ENCODE results near the gene FHIT.
"Not testable (repeated sequence)": the region's sequence is repeated elsewhere in the genome, so short reads cannot be mapped to it uniquely, and the experiment has no call there.

Gene FHIT

GRCh38 chr3:60696428-60697125 is 554.7 kb downstream of the FHIT start:
- DNase-seq, result no peak

DNA sequence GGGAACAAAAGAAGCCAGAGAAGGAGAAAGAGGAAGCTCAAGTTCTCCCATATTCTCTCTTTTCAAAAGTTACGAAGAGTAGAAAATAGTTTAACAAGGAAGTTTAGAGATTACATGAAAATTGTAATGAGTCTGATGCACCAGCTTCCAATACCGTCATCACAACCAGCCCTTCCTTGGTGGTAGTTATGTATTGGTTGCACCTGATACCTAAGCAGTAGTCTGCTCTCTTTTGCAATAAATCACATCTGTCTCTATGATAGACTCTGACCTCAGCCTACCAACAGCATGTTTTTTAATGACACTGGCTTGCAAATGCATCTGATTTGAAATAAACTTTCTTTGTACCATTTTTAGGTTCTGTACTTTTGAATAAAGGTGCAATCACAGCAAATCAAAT is 575.8 kb downstream of the FHIT start:
- no peak for DNase-seq

DNA sequence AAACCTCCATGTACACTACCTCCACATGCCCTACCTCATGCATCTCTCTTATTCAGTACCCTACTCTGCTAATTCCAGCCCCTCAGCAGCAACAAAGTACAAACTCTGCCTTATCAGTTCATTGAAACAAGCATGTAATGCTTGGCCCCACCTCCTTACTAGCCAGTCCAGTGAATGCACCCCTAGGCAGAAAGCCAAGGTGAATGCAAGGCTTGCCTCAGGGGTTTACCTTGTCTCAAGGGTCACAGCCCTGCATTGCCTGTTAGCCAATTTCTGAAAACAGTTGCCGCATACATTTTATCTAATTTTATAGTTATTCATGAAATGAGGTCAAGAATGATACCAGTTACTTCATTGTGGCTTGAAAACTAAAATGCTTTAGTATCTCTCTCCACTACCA is 576.4 kb downstream of the FHIT start:
- no peak for DNase-seq

DNA sequence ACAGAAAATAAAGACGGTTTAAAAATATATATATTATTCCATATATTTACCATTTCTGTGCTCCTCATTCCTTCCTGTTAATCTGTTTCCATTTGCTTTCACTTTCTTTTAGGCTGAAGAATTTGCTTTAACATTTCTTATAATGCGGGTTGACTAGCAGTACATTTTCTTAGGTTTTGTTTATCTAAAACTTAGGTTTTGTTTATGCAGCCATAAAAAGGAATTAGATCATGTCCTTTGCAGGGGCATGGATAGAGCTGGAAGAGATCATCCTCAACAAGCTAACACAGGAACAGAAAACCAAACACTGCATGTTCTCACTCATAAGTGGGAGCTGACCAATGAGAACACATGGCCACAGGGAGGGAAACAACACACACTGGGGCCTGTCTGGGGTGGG is 578.1 kb downstream of the FHIT start:
- no peak for DNase-seq

DNA sequence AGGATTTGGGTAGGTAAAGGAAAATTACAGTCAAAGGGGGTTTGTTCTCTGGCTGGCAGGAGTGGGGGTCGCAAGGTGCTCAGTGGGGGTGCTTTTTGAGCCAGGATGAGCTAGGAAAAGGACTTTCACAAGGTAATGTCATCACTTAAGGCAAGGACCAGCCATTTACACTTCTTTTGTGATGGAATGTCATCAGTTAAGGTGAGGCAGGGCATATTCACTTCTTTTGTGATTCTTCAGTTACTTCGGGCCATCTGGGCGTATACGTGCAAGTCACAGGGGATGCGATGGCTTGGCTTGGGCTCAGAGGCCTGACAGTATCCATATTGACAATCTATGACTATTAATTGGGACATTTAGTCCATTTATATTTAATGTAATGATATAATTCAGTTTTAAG is 578.9 kb downstream of the FHIT start:
- not testable (repeated sequence) for DNase-seq

DNA sequence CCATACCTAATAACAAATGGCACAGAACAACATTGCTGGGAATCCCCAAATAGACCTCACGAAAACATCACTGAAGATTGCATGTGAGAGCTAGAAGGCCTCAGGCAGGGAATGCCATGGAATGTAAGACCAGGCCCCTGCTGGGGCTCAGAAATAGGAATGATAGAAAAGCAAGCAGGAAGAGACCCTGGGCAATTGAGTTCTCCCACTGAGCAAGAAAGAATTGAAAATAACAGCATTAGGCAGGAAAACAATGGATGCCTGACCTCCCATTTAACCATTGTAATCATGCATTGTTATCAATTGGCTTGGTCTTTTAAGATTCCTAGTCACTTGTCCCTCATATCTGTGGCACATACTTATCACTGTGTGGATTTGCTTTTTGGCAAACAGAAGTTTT is 581.6 kb downstream of the FHIT start:
- DNase-seq, result no peak

- DNase-seq, result no peak
These were observed 591.2 kb downstream of the FHIT start for GRCh38 chr3:60660026-60660425.

GRCh38 chr3:60659098-60659497 is 592.2 kb downstream of the FHIT start:
- no peak for DNase-seq

DNA sequence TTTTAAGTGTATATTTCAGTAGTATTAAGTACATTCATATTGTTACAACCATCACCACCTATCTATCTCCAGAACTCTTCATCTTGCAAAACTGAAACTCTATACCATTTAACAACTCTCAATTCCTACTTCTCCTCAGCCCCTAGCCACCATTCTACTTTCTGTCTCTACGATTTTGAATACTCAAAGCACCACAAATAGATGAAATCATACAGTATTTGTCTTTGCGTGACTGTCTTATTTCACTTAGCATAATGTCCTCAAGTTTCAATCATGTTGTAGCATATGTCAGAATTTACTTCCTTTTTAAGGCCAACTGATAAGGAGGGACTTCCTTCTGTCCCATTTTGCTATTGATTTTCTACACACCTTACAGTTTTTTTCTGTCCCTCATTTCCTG is 593.3 kb downstream of the FHIT start:
- no peak for DNase-seq

DNA sequence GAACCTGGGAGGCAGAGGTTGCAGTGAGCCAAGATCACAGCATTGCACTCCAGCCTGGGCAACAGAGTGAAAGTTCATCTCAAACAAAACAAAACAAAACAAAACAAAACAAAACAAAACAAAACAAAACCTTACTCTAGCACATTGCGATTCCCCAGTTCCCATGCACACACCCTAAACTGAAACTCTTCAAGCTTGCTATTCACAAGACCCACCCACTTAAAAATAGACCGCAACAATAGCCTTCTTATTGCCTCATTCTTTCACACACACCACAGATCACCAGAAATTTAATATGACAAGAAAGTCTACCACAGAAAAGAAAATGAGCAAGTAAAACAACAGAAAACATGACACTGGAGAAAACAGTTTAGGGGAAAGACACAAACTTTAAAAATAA is 598.4 kb downstream of the FHIT start:
- no peak for DNase-seq

DNA sequence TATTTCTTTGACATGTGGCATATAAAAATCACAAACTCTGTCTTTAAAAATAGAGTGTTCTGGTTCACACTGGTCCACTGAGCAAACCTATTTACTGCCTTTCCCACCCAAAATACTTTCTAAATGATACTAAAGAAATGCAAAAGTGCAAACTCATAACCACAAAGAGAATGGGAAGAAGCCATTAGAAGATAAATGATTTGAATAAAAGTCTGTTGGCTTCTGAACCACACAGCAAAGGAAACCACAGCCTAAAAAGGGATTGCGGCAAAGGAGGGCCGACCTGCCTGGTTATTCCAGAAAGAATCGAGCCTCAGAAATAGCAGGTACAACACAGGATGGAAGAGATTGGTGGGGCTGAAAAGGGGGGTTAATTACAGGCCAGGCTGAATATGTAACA is 599.5 kb downstream of the FHIT start:
- DNase-seq, result no peak

DNA sequence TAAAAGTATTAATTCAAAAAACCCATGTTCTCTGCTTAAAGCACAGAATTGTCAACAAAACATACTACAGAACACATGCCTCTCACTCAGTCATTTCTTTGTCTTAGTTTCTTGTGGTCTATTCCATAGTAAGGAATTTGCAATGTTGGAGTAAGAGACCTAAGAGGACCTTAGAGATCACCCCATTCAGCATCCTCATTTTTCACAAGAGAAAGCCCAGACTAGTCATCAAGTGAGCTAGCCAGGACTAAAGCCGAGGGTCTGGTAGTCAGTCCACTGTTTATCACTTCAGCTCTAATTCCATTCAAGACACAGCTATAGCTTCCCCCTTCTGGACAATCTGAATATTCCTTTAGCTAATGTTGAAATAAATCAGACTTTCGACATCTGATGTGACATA is 601.1 kb downstream of the FHIT start:
- peak in 1 of 2 experiments; percentile 15 for DNase-seq

DNA sequence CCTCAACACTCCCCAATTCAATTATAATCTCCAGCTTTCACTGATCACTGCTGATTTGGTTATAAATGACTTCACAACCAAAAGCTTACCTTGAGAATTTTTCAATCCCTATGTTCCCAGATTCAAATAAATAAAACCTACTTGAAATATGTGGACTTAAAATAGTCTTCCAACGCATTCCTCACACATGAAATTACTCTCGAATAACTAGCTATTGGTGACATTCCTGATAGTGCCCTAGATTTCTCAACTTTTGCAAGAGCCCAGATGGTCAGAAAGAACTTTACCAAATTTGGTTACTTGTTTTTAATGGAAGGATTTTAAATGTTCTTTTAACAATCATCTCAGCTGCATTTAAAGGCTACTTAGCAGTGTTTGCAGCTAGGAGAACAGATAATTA is 605.5 kb downstream of the FHIT start:
- DNase-seq, result no peak

DNA sequence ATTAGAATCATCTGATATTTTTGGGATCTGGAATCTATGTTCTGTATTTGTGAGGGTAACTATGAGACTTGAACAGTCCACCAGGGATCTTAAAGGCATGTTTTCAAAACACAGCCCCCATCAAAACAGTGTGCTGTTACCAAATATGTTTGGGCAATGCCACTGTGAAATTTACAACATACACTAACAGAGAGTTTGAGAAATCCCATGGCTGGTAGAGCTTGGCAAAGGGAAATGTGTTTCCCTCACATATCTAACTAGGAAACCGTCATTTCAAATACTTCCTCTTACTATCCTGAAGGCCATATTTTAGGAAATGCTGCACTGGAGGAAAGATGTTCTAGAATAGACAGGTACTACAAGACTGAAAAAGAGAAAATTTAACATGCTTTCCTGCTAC is 607.4 kb downstream of the FHIT start:
- no peak for DNase-seq

DNA sequence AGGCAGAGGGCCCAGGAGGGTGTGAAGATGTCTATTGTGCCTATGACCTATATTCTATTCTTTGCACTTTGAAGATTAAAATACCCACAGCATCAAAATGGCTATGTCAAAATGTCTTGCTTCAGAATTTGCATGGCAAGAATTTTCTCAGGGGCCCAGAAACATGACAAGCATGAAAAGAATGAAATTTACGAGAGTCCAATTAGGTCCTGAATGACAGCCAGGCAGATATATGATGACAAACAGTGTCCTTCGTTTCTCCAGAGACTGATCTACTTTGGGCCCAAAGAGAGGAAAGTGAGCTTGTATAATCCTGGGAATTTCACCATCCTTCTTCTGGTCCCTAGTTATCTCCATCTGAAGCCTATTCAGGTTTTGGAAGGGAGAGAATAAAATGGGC is 609.9 kb downstream of the FHIT start:
- no peak for DNase-seq

DNA sequence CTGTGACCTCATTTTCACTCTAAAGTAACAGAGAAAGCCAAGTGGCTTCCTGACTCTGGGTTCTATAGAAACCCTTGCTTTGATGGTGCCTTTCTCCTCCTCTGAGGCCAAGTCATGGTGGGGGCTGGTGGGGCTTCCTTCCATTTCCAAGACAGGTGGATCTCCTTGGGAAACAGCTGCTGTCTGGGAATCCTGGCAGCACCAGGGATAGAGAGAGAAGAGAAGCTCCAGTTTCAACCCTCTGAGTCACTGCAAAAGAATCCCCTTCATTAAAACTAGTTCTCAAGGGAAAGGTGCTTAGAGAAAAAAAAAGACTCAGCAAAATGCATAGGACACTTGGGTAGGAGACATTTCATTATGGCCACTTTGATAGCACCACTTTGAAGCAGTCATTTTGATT is 614.4 kb downstream of the FHIT start:
- DNase-seq, result peak in 1 of 2 experiments; percentile 9

DNA sequence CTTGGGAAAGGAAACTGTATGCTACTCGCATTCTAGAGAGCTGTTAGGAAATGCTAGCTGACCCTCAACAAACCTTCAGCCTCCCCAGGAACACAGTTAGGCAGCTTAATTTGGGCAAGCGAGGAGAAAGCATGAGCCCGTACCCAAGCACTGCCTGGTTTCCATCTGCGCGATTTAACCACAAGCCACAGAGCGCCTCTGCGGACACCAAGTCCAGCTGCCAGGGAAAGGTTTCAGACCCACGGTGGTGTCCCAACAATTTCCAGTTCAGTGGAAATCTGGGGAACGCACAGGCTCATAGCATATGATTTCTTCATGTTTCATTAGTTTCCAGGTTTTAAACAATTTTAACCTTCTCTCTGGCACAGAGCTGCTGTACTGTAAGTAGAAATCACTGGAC is 617.6 kb downstream of the FHIT start:
- DNase-seq, result no peak

DNA sequence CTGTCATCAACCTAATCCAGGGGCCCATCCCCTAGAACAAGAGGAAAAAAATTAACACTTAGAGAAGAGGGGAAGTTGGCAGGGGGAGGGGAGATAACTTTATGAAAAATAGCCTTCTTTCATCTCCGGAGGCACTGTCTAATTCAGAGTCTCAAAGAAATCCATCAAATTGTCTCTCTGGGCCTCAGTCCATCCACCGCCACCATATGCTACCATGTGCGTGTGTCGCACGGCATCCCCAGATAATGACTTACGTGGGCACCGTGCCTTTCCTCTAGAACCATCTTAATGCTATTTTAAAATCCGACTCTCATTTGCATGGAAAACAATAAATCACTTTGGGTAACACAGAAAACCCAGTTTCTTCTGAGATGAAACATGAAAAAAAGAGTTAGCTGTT is 619.7 kb downstream of the FHIT start:
- DNase-seq, result no peak

DNA sequence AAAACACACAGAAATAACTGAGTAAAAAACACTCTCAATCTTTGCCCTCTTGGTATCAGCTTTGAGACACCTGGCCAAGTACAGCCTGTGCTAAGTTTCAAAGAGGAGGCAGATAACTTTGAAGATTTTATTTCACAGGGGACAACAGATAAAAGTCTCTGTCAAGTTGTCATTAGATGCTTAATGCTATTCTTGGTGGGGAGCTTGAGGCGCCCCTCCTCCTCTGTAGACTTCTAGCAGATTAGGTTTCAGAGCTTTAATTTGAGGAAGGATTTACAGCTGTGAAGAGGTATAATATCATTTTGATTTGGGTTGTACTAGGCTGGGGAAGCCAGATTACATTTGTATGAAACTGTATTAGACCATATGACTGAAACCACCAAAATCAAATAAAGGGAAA is 620.3 kb downstream of the FHIT start:
- peak in 1 of 2 experiments; percentile 57 for DNase-seq

DNA sequence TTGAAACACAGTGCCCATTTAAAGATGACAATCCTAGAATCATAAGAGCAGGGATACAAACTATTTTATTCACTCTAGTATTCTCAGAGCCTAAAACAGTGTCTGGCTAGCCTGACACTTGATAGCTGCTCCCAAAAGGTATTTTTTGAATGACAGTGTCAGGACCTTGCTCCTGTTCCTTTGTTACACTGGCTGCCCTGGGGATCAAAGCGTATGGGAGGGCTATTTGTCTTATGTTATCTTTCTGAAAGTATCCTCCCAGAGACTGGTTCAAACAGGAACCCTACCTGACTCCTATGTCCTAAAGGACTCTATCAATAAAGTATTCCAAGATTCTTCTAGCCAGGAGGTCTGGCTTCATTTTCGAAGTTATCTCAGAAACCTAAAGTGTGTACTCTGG is 621.4 kb downstream of the FHIT start:
- no peak for DNase-seq

- no peak for DNase-seq
These were observed 628.9 kb downstream of the FHIT start for GRCh38 chr3:60622349-60622748.

DNA sequence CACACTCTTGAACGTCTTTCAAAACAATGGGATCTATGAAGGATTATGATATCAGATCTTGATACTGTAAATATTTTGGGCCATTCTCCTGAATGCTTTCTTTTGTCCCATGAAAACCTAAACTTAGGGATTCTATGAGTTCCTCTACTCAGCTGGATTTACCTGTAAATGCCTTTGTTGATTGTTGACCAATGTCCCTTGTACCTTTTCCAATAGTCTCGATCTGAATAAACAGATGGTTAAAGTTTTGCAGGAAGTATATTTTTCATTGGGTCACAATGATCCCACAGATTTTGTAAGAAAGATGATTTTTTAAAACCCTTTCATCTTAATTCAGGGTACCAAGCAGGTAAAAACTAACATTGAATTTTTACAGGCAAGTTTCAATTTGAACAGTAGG is 634.1 kb downstream of the FHIT start:
- DNase-seq, result no peak

DNA sequence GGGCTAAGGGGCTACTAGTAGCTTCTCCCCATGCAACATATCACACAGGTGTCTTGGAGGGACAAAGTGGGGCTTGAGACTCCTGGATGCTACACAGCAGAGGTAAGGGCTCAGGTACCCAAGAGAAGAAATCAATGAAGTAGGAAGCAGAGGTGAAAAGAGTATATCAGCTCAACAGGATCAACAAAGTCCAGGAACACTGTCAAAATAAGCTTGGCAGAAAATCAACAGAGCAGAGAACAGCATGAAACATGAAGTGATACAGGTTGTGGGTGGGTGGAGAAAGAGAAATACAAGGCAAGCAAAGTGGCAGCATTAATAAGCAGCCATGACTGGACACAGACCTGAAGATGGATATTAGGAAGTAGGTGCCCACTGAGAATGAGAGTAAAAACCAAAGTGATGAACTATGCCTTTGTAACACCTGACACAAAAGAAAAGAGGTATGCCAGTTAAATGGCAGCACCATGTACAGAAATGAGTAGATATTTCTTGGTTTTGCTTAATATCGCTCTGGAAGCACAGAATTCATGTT is 637.4 kb downstream of the FHIT start:
- DNase-seq, result no peak

DNA sequence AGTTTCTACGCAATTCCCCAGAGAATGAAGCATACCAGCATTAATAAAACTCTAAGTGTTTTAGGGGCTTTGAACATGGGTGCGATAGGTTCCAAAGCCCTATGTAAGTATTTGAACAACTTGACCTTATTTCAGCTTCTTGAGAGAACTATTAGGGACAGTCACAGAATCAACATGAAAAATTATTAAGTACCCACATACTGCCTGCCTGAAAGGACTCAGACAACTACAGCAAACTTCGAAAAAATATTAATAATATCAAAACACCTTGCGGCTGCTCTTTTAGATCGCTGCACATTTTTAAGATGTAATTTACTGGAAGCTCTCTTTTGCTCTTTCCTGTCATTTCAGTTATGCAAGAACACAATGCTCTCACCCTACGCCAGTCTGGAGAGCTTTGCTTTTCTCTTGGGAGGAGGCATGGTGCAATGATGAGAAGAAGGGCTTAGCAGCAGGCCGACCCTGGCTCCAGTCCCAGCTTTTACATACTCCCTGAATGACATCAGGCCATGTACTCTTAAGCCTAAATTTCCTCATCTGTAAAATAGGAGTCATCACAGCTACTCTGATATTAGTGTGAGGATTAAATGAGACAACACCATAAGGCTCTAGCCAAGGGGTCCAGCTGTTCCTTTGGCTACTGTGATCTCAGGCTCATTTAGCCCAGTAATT is 640.7 kb downstream of the FHIT start:
- peak in 1 of 2 experiments; percentile 2 for DNase-seq

DNA sequence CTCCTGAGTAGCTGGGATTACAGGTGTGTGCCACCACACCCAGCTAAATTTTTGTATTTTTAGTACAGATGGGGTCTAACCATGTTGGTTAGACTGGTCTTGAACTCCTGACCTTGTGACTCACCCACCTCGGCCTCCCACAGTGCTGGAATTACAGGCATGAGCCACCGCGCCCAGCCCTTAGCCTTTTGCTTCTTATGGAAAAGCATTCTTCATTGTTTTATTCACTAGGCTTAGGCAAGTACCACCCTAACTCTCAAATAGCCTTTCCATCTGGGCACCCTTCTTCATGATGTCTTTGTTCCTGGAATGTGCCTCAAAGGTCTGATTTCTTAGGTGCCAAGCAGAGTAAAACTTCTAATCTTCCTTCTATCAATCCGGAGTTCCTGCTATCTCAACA is 641.8 kb downstream of the FHIT start:
- no peak for DNase-seq

All from NCI-H524 (cell line).